A549 (cell line): ENCODE measurements around the gene UBQLN4. TPM values are rescaled to one million over a fixed set of nuclear protein-coding genes. Genes with fewer than 3 reads are reported as not detected.
"Not testable (repeated sequence)": the region's sequence is repeated elsewhere in the genome, so short reads cannot be mapped to it uniquely, and the experiment has no call there.

Experiments used
- ATAC-seq, 2 experiments: fragments of 200-7000 bp in 1 of 2; fragments of >200 bp in 1 of 2; cut with Nextera tagmentation in 1 of 2; cut with Tn5 transposase in 1 of 2; 3 replicates each; pipeline versions ENCODE4 v1.8.0 to v1.9.1; 2018 to 2020; ENCODE audit warnings: mild to moderate bottlenecking in 1 of 2, moderate library complexity in 1 of 2
- CTCF ChIA-PET: fragments of 300-600 bp; sonication (Branson Sonifier 250); formaldehyde crosslinking; extraction: SDS; loops from one replicate; lab custom pipeline; 2021; ENCODE audit warnings: antibody characterized with exemption, inconsistent platforms; lab: Yijun Ruan, JAX
- POLR2A ChIA-PET: fragments of 350-600 bp; formaldehyde crosslinking; extraction: SDS; loops from one replicate; lab custom pipeline; 2021; ENCODE audit warnings: antibody characterized with exemption, inconsistent platforms; lab: Yijun Ruan, JAX
- DNase-seq, 2 experiments: peaks; one replicate each; pipeline versions ENCODE4 v3.0.0 to v3.0.0-alpha.2; 2011 to 2016; ENCODE audit warnings: low read depth in 1 of 2, low spot score in 1 of 2
- FAIRE-seq: peaks from 2 replicates; lab custom pipeline; 2011; peaks lifted over from hg19 to GRCh38; lab: Jason Lieb, UNC
- H3K27ac ChIP-seq, 2 experiments: fragments of >200 bp; sonication (Bioruptor Twin); formaldehyde crosslinking; 3 replicates each; pipeline ENCODE4 v1.5.1; 2016 to 2017
- H3K4me1 ChIP-seq: fragments of >200 bp; sonication (Bioruptor Twin); formaldehyde crosslinking; 3 replicates; pipeline ENCODE4 v1.6.1; 2016
- H3K4me2 ChIP-seq: fragments of >200 bp; sonication (Bioruptor Twin); formaldehyde crosslinking; 3 replicates; pipeline ENCODE4 v1.6.1; 2016
- H3K4me3 ChIP-seq: fragments of >200 bp; sonication (Bioruptor Twin); formaldehyde crosslinking; 3 replicates; pipeline ENCODE4 v1.5.1; 2016
- H3K9me3 ChIP-seq: fragments of >200 bp; sonication (Bioruptor Twin); formaldehyde crosslinking; 3 replicates; pipeline ENCODE4 v1.6.1; 2016
- BCL3 ChIP-seq: fragments of >200 bp; sonication (Bioruptor Twin); formaldehyde crosslinking; IDR thresholded peaks from 3 replicates; pipeline ENCODE4 v1.6.1; 2016
- BHLHE40 ChIP-seq: IDR thresholded peaks from 2 replicates; pipeline ENCODE4 v1.6.1; 2012; ENCODE audit warnings: low read depth, low read length, inconsistent platforms
- CBX2 ChIP-seq: fragments of 200-600 bp; sonication (generic); IDR thresholded peaks from 2 replicates; pipeline ENCODE4 v1.6.1; 2016; ENCODE audit warnings: low read depth, mild to moderate bottlenecking, borderline replicate concordance
- EHF ChIP-seq: fragments of 250-450 bp; sonication (Bioruptor Pico); IDR thresholded peaks from 2 replicates; pipeline ENCODE4 v1.5.0; 2020; ENCODE audit warnings: mild to moderate bottlenecking
- EHMT2 ChIP-seq: fragments of 200-600 bp; sonication (generic); IDR thresholded peaks from 2 replicates; pipeline ENCODE4 v1.6.1; 2016; ENCODE audit warnings: antibody characterized with exemption, low read depth, mild to moderate bottlenecking, moderate library complexity
- ESRRA ChIP-seq: fragments of 150-350 bp; IDR thresholded peaks from 2 replicates; pipeline ENCODE4 v1.6.1; 2014; ENCODE audit warnings: mild to moderate bottlenecking, low read length, borderline replicate concordance
- FOSL2 ChIP-seq, 2 experiments: fragments of 450-650 bp in 1 of 2; fragments of >200 bp in 1 of 2; sonication (Bioruptor Twin) in 1 of 2; formaldehyde crosslinking; IDR thresholded peaks; 2 replicates each; pipeline versions ENCODE4 v1.5.0 to v1.6.1; 2016 to 2020; ENCODE audit warnings: mild to moderate bottlenecking in 1 of 2, moderate library complexity in 1 of 2
- FOXS1 ChIP-seq: fragments of 250-450 bp; sonication (Bioruptor Pico); IDR thresholded peaks from 2 replicates; pipeline ENCODE4 v1.5.0; 2020; ENCODE audit warnings: mild to moderate bottlenecking, moderate library complexity
- GATA3 ChIP-seq: IDR thresholded peaks from 2 replicates; pipeline ENCODE4 v1.6.1; 2012; ENCODE audit warnings: borderline replicate concordance
- HOXA7 ChIP-seq: fragments of 250-450 bp; sonication (Bioruptor Pico); IDR thresholded peaks from 2 replicates; pipeline ENCODE4 v1.5.0; 2020; ENCODE audit warnings: mild to moderate bottlenecking, moderate library complexity
- KDM1A ChIP-seq: fragments of 200-600 bp; sonication (generic); IDR thresholded peaks from 2 replicates; pipeline ENCODE4 v1.6.1; 2016; ENCODE audit warnings: low read depth, mild to moderate bottlenecking
- KDM5A ChIP-seq: fragments of 200-600 bp; sonication (generic); IDR thresholded peaks from 2 replicates; pipeline ENCODE4 v1.6.1; 2016; ENCODE audit warnings: antibody characterized with exemption, mild to moderate bottlenecking
- MAFK ChIP-seq: fragments of 450-650 bp; IDR thresholded peaks from 2 replicates; pipeline ENCODE4 v1.6.1; 2014; ENCODE audit not compliant: partially characterized antibody
- NPAS2 ChIP-seq: fragments of 250-450 bp; sonication (Bioruptor Pico); IDR thresholded peaks from 2 replicates; pipeline ENCODE4 v1.8.0; 2022; ENCODE audit warnings: mild to moderate bottlenecking, moderate library complexity, borderline replicate concordance
- NR3C1 ChIP-seq: fragments of >200 bp; sonication (Bioruptor Twin); formaldehyde crosslinking; IDR thresholded peaks from 3 replicates; pipeline ENCODE4 v1.6.1; 2017
- POLR2A ChIP-seq: IDR thresholded peaks from 2 replicates; pipeline ENCODE4 v1.6.1; 2012; ENCODE audit warnings: mild to moderate bottlenecking, low read length
- POLR2AphosphoS2 ChIP-seq: conservative IDR thresholded peaks from 2 replicates; pipeline ENCODE4 v1.6.1; 2012; ENCODE audit warnings: low read length, improper control_type of control experiment, inconsistent platforms
- RCOR1 ChIP-seq: fragments of 150-350 bp; IDR thresholded peaks from 2 replicates; pipeline ENCODE4 v1.6.1; 2014; ENCODE audit warnings: antibody characterized with exemption, low read length, low read depth
- RNF2 ChIP-seq: fragments of 200-600 bp; sonication (generic); IDR thresholded peaks from 2 replicates; pipeline ENCODE4 v1.6.1; 2016; ENCODE audit warnings: low read depth, mild to moderate bottlenecking, antibody characterized with exemption, moderate library complexity, borderline replicate concordance
- SREBF2 ChIP-seq: fragments of 450-650 bp; IDR thresholded peaks from 2 replicates; pipeline ENCODE4 v1.6.1; 2014; ENCODE audit warnings: mild to moderate bottlenecking, moderate library complexity
- TFCP2L1 ChIP-seq: fragments of 250-450 bp; sonication (Bioruptor Pico); IDR thresholded peaks from 2 replicates; pipeline ENCODE4 v1.5.0; 2021; ENCODE audit warnings: mild to moderate bottlenecking
- TP53 ChIP-seq: fragments of 250-450 bp; sonication (Bioruptor Pico); IDR thresholded peaks from 2 replicates; pipeline ENCODE4 v1.5.0; 2021; ENCODE audit warnings: mild to moderate bottlenecking, moderate library complexity
- USF2 ChIP-seq: fragments of 450-650 bp; IDR thresholded peaks from 2 replicates; pipeline ENCODE4 v1.6.1; 2014; ENCODE audit warnings: antibody characterized with exemption
- ZFP36 ChIP-seq: fragments of 450-650 bp; IDR thresholded peaks from 2 replicates; pipeline ENCODE4 v1.6.1; 2014; ENCODE audit warnings: borderline replicate concordance; ENCODE audit not compliant: partially characterized antibody
- ZNF302 ChIP-seq: fragments of 250-450 bp; sonication (Bioruptor Pico); IDR thresholded peaks from 2 replicates; pipeline ENCODE4 v1.9.0; 2021; ENCODE audit warnings: inconsistent platforms, mild to moderate bottlenecking, moderate library complexity
- WGBS: methylation state at CpG from one replicate; pipeline ENCODE4 v1.1.6; 2017; ENCODE audit errors: missing lambda C conversion rate; 5-methylcytosine and 5-hydroxymethylcytosine counted together
- polyA plus RNA-seq, 4 experiments: library from polyadenylated mRNA; depleted of rRNA in 3 of 4; stranded (reverse); fragments of >200 nt; fragmentation: RNase III in 1 of 4; extraction: RNeasy Plus Mini Kit Qiagen cat#74134 plus additional on column Dnase treatment in 1 of 4; gene quantifications; 2 replicates in 3 of 4; 3 replicates in 1 of 4; pipeline ENCODE4 v1.2.3, GENCODE V29; 2011 to 2017
- TF ChIP-seq, protein P1 (sequence below): IDR thresholded peaks from 2 replicates; pipeline ENCODE4 v1.6.1; 2012; ENCODE audit warnings: low read depth, borderline replicate concordance
- TF ChIP-seq, protein P2 (sequence below): fragments of 250-450 bp; sonication (Bioruptor Pico); IDR thresholded peaks from 2 replicates; pipeline ENCODE4 v1.5.0; 2020; ENCODE audit warnings: low read depth, mild to moderate bottlenecking, moderate library complexity
- TF ChIP-seq, protein P3 (sequence below): IDR thresholded peaks from 2 replicates; pipeline ENCODE4 v1.6.1; 2012

UBQLN4 gene
- polyA plus RNA-seq, 2 of the 4 experiments (the other 2 are of a cell fraction): 38.2 to 42.0 TPM

DNA sequence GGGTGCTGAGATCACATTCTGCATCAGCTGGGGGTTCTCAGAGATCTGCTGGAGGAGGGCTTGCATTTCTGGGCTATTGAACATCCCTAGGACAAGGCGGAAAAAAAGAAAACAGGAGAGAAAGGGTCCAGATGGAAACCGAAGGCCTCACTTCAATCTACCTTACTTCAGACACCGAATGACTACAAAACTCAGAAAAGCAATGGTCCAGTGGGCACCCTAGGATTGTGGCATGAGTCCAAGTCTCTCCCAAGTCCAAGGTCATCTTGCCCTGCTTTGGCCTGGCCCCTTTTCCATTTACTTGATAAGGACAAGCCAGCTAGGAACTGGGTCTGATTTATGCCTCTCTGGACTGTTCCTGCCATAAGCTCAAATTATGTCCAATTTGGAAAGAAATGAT is 10.8 kb downstream of the UBQLN4 start:
- TF ChIP-seq BHLHE40 (no peak), ZNF302 (CRISPR knock-in tag) (no peak), SREBF2 (no peak), RNF2 (no peak), KDM1A (no peak), ZFP36 (no peak), KDM5A (no peak), TP53 (no peak), ESRRA (no peak), CBX2 (no peak), RCOR1 (no peak), EHF (CRISPR knock-in tag) (no peak), POLR2AphosphoS2 (no peak), TFCP2L1 (CRISPR knock-in tag) (no peak)
- TF ChIP-seq, protein P1, sequence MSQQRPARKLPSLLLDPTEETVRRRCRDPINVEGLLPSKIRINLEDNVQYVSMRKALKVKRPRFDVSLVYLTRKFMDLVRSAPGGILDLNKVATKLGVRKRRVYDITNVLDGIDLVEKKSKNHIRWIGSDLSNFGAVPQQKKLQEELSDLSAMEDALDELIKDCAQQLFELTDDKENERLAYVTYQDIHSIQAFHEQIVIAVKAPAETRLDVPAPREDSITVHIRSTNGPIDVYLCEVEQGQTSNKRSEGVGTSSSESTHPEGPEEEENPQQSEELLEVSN: no peak
- TF ChIP-seq, all 56 proteins: peak for 0
- DNase-seq (no peak), FAIRE-seq (no peak), ATAC-seq (no peak)
- peaks cover 16% of the 10 kb centered on the region for H3K4me1 ChIP-seq
- H3K9me3 ChIP-seq: no peaks in the 10 kb centered on the region
- CTCF ChIA-PET: interaction anchor here (0.6 to 3.9 kb wide), 6 partner anchors 8 to 104 kb away, joined by 3 to 20 read pairs (median 6); partner anchors contain the start of gene UBQLN4
- no peak overlapping the region for H3K4me2 ChIP-seq
- POLR2A ChIA-PET: no interaction called here
- H3K4me3 ChIP-seq: no peak overlapping the region
- no peak overlapping the region for H3K27ac ChIP-seq
- 82% methylated on average over 3 of the region's 3 CpGs for WGBS

- H3K27ac ChIP-seq, H3K4me3 ChIP-seq, ATAC-seq, H3K9me3 ChIP-seq, CTCF ChIA-PET, POLR2A ChIA-PET, DNase-seq, FAIRE-seq, H3K4me2 ChIP-seq, H3K4me1 ChIP-seq: not testable (repeated sequence)
- WGBS: 92% methylated on average over 4 of the region's 4 CpGs
These were observed 18.6 kb downstream of the UBQLN4 start for GRCh38 chr1:156034991-156035390.

GRCh38 chr1:156033011-156033410 is 20.6 kb downstream of the UBQLN4 start:
- FAIRE-seq: no peak
- no peak; a peak in 2 of 6 replicates for ATAC-seq
- Histone ChIP-seq H3K4me3 (no peak overlapping the region), H3K9me3 (no peaks in the 10 kb centered on the region), H3K27ac (no peak overlapping the region), H3K4me2 (no peak overlapping the region), H3K4me1 (no peaks in the 10 kb centered on the region)
- 65% methylated on average over 6 of the region's 6 CpGs for WGBS
- no peak for DNase-seq
- POLR2A ChIA-PET: no interaction called here
- TF ChIP-seq MAFK (no peak), GATA3 (no peak), ESRRA (no peak), NPAS2 (CRISPR knock-in tag) (no peak), EHMT2 (no peak), USF2 (no peak), POLR2A (no peak), CBX2 (no peak), BCL3 (no peak), FOSL2 (IDR thresholded peaks at IDR 0.05) (no peak), FOSL2 (CRISPR knock-in tag; IDR thresholded peaks at IDR 0.05) (no peak), NR3C1 (no peak), KDM1A (no peak), HOXA7 (no peak), FOXS1 (CRISPR knock-in tag) (no peak)
- TF ChIP-seq, protein P2, sequence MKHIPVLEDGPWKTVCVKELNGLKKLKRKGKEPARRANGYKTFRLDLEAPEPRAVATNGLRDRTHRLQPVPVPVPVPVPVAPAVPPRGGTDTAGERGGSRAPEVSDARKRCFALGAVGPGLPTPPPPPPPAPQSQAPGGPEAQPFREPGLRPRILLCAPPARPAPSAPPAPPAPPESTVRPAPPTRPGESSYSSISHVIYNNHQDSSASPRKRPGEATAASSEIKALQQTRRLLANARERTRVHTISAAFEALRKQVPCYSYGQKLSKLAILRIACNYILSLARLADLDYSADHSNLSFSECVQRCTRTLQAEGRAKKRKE (CRISPR knock-in tag): no peak
- TF ChIP-seq, protein P3, sequence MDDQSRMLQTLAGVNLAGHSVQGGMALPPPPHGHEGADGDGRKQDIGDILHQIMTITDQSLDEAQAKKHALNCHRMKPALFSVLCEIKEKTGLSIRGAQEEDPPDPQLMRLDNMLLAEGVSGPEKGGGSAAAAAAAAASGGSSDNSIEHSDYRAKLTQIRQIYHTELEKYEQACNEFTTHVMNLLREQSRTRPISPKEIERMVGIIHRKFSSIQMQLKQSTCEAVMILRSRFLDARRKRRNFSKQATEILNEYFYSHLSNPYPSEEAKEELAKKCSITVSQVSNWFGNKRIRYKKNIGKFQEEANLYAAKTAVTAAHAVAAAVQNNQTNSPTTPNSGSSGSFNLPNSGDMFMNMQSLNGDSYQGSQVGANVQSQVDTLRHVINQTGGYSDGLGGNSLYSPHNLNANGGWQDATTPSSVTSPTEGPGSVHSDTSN: no peak
- CTCF ChIA-PET: interaction anchor here (0.9 to 2.2 kb wide), 5 partner anchors 18 to 86 kb away, joined by 3 to 9 read pairs (median 5); partner anchors contain the start of genes LAMTOR2 and UBQLN4
